Epithelial cell of prostate (primary cell): ENCODE data around the gene NUTM2G.
A peak's percentile ranks its signal among the peaks of the same experiment; 100 is the strongest.
"Not testable (repeated sequence)": the region's sequence is repeated elsewhere in the genome, so short reads cannot be mapped to it uniquely, and the experiment has no call there.

Experiments used
- DNase-seq: peaks from one replicate; pipeline ENCODE4 v3.0.0-alpha.2; 2011; ENCODE audit warnings: low read depth, low spot score
- H3K27ac ChIP-seq: fragments of 450-650 bp; 2 replicates; pipeline ENCODE4 v1.5.1; 2017; ENCODE audit warnings: mild to moderate bottlenecking

The NUTM2G gene

GRCh38 chr9:96940982-96941381 is 12.3 kb downstream of the NUTM2G start:
- not testable (repeated sequence) for DNase-seq, H3K27ac ChIP-seq

DNA sequence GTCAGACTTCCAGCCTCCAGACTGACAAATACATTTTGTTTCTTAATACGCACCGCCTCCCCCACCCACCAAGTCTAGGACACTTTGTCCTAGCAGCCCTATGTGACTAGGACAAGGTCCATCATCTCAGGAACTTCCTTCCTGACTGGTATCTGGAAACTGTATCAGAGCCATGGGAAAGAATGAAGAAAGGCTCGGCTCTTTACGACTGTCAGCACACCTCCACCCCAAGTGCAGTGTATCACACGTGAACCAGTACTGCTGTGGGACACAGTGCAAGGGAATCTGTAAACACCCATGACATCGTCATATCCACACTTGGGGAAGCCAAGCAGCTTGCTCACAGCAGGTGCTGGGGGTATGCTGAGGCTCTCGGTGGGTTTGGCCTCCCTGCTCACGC is 13.0 kb downstream of the NUTM2G start:
- not testable (repeated sequence) for H3K27ac ChIP-seq, DNase-seq

- not testable (repeated sequence) for DNase-seq, H3K27ac ChIP-seq
Measured at GRCh38 chr9:96942181-96942580, 13.5 kb downstream of the NUTM2G start.

GRCh38 chr9:96949346-96949745 is 20.7 kb downstream of the NUTM2G start:
- not testable (repeated sequence) for H3K27ac ChIP-seq, DNase-seq

- peak overlapping the region; percentile 25 for H3K27ac ChIP-seq
- DNase-seq, result not testable (repeated sequence)
Measured at GRCh38 chr9:96950539-96950938, 21.9 kb downstream of the NUTM2G start.

- H3K27ac ChIP-seq, result not testable (repeated sequence)
- peak; percentile 34 for DNase-seq
Measured at GRCh38 chr9:96967591-96967990, 38.9 kb downstream of the NUTM2G start.

GRCh38 chr9:96972552-96972951 is 43.9 kb downstream of the NUTM2G start:
- not testable (repeated sequence) for H3K27ac ChIP-seq, DNase-seq

DNA sequence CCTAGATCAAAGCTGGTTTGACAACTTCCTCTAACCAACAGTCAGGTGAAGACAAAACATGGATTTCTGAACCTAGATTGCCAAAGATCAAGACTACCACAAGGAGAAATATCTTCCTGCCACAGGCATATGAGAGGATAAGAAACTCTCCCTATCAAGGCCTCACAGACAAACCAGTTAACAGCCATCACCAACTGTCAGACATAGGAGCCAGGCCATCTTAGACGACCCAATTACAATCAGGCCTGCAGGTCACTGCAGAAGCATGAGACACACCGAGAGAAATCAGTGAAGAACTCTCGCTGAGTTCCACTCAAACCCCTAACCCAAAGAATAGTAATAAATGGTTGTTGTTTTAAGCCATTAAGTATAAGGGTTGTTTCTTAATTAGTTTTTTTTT is 45.4 kb downstream of the NUTM2G start:
- DNase-seq, H3K27ac ChIP-seq: not testable (repeated sequence)

DNA sequence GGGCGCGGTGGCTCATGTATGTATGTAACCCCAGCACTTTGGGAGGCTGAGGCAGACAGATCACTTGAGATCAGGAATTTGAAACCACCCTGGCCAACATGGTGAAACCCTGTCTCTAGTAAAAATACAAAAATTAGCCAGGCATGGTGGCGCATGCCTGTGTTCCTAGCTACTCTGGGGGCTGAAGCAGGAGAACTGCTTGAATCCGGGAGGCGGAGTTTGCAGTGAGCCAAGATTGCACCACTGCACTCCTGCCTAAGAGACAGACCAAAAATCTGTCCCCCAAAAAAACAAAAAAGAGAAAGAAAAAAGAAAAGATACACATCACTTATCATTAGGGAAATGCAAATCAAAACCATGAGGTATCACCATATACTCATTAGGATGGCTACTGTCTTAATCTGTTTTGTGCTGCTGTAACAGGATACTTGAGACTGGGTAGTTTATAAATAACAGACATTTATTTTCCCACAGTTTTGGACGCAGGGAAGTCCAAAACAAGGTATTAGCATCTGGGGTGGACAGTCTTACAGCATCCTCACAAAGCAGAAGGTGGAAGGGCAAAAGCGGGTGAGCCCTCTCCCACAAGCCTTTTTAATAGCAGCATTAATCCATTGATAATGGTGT is 55.0 kb downstream of the NUTM2G start:
- not testable (repeated sequence) for H3K27ac ChIP-seq, DNase-seq

DNA sequence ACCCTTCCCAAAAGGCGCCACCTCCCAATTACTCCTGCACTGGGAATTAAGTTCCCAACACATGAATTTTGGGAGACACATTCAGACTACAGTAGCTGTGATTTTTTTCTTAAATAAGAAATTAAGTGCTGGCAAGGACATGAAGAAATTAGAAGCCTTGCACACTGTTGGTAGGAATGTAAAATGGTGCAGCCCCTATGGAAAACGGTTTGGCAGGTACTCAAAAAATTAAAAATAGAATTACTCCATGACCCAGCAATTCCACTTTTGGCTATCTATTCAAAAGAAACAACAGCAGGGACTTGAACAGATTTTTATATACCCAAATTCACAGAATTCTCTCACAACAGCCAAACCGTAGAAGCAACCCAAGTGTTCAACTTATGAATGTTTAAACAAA is 55.5 kb downstream of the NUTM2G start:
- H3K27ac ChIP-seq, DNase-seq: not testable (repeated sequence)

DNA sequence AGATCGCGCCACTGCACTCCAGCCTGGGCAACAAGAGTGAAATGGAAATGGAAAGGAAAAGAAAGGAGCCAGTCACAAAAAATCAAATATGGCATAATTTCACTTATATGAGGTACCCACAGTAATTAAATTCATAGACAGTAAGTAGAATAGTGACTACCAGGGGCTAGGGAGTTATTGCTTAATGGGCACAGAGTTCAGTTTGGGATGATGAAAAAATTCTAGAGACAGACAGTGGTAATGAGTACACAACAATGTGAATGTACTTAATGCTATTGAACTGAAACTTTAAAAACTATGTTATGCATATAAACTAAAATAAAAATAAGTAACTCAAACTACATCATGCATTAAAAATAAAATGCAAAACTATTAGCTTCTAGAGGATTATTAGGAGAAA is 56.2 kb downstream of the NUTM2G start:
- not testable (repeated sequence) for DNase-seq, H3K27ac ChIP-seq
